ENCODE measurements around the gene LONP1.
A peak's percentile ranks its signal among the peaks of the same experiment; 100 is the strongest.

The LONP1 gene

DNA sequence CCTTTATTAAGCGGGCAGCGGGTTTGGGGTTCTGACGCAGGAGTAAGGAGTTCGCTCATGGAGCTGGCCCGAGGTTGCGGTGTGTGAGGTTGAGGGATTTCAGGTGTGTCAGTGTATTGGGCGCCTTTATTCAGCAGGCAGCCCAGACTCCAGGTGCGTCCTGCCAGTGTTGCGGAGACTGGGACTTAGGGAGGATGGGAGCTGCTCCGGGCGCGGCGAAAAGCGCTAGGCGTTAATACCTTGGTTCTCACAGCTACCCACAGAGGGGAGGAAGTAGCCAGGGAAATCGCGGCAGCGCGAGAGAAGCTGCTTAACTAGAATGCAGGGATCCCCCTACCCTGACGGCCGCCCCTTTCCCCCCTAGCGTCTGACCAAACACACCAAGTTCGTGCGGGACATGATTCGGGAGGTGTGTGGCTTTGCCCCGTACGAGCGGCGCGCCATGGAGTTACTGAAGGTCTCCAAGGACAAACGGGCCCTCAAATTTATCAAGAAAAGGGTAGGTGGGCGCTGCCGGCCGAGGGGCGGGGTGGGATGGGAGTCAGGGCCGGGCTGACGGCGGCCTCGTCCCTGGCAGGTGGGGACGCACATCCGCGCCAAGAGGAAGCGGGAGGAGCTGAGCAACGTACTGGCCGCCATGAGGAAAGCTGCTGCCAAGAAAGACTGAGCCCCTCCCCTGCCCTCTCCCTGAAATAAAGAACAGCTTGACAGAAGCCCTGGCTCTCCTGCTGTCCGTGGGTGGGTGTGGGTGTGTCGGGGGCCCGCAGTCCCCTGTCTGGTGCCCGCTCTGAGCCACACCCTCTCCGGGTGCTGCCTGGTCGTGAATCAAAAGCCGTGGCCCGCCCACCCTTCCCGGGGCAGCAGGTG, 28.8 kb downstream of the LONP1 start (continued):
- TF ChIP-seq, protein P1, sequence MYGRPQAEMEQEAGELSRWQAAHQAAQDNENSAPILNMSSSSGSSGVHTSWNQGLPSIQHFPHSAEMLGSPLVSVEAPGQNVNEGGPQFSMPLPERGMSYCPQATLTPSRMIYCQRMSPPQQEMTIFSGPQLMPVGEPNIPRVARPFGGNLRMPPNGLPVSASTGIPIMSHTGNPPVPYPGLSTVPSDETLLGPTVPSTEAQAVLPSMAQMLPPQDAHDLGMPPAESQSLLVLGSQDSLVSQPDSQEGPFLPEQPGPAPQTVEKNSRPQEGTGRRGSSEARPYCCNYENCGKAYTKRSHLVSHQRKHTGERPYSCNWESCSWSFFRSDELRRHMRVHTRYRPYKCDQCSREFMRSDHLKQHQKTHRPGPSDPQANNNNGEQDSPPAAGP (tag by site-specific recombination; IDR thresholded peaks at IDR 0.05): peak; percentile 73
- TF ChIP-seq, protein P2, sequence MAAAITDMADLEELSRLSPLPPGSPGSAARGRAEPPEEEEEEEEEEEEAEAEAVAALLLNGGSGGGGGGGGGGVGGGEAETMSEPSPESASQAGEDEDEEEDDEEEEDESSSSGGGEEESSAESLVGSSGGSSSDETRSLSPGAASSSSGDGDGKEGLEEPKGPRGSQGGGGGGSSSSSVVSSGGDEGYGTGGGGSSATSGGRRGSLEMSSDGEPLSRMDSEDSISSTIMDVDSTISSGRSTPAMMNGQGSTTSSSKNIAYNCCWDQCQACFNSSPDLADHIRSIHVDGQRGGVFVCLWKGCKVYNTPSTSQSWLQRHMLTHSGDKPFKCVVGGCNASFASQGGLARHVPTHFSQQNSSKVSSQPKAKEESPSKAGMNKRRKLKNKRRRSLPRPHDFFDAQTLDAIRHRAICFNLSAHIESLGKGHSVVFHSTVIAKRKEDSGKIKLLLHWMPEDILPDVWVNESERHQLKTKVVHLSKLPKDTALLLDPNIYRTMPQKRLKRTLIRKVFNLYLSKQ (tag by site-specific recombination; IDR thresholded peaks at IDR 0.05; ENCODE audit: borderline replicate concordance): no peak
- no peak for TF ChIP-seq ZNF830 (tag by site-specific recombination; IDR thresholded peaks at IDR 0.05; ENCODE audit: low read depth)
- TF ChIP-seq GLIS1 (tag by site-specific recombination; IDR thresholded peaks at IDR 0.05): peak; percentile 18; the same call in 1 of the 2 replicates
- no peak for TF ChIP-seq ZNF350 (tag by site-specific recombination; IDR thresholded peaks at IDR 0.05)
- no peak for TF ChIP-seq ZEB2 (tag by site-specific recombination; IDR thresholded peaks at IDR 0.05)
- no peak for TF ChIP-seq GLI2 (tag by site-specific recombination; IDR thresholded peaks at IDR 0.05; ENCODE audit: borderline replicate concordance, low read depth)
- TF ChIP-seq, protein P3, sequence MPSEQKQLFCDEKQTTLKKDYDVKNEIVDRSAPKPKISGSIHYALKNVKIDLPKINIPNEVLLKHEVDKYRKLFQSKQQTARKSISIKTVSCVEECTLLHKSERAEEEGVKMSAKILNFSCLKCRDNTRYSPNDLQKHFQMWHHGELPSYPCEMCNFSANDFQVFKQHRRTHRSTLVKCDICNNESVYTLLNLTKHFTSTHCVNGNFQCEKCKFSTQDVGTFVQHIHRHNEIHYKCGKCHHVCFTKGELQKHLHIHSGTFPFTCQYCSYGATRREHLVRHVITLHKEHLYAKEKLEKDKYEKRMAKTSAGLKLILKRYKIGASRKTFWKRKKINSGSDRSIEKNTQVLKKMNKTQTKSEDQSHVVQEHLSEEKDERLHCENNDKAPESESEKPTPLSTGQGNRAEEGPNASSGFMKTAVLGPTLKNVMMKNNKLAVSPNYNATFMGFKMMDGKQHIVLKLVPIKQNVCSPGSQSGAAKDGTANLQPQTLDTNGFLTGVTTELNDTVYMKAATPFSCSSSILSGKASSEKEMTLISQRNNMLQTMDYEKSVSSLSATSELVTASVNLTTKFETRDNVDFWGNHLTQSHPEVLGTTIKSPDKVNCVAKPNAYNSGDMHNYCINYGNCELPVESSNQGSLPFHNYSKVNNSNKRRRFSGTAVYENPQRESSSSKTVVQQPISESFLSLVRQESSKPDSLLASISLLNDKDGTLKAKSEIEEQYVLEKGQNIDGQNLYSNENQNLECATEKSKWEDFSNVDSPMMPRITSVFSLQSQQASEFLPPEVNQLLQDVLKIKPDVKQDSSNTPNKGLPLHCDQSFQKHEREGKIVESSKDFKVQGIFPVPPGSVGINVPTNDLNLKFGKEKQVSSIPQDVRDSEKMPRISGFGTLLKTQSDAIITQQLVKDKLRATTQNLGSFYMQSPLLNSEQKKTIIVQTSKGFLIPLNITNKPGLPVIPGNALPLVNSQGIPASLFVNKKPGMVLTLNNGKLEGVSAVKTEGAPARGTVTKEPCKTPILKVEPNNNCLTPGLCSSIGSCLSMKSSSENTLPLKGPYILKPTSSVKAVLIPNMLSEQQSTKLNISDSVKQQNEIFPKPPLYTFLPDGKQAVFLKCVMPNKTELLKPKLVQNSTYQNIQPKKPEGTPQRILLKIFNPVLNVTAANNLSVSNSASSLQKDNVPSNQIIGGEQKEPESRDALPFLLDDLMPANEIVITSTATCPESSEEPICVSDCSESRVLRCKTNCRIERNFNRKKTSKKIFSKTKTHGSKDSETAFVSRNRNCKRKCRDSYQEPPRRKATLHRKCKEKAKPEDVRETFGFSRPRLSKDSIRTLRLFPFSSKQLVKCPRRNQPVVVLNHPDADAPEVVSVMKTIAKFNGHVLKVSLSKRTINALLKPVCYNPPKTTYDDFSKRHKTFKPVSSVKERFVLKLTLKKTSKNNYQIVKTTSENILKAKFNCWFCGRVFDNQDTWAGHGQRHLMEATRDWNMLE (tag by site-specific recombination; conservative IDR thresholded peaks at IDR 0.05; ENCODE audit: low read depth): no peak
- TF ChIP-seq ZNF248 (tag by site-specific recombination; IDR thresholded peaks at IDR 0.05): no peak
- peak; percentile 90 for TF ChIP-seq EGR2 (tag by site-specific recombination; IDR thresholded peaks at IDR 0.05; ENCODE audit: low read depth)
- TF ChIP-seq, protein P4, sequence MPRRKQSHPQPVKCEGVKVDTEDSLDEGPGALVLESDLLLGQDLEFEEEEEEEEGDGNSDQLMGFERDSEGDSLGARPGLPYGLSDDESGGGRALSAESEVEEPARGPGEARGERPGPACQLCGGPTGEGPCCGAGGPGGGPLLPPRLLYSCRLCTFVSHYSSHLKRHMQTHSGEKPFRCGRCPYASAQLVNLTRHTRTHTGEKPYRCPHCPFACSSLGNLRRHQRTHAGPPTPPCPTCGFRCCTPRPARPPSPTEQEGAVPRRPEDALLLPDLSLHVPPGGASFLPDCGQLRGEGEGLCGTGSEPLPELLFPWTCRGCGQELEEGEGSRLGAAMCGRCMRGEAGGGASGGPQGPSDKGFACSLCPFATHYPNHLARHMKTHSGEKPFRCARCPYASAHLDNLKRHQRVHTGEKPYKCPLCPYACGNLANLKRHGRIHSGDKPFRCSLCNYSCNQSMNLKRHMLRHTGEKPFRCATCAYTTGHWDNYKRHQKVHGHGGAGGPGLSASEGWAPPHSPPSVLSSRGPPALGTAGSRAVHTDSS (tag by site-specific recombination; IDR thresholded peaks at IDR 0.05): no peak
- no peak for TF ChIP-seq ZSCAN16 (tag by site-specific recombination; IDR thresholded peaks at IDR 0.05)
- TF ChIP-seq ZNF311 (tag by site-specific recombination; IDR thresholded peaks at IDR 0.05; ENCODE audit: borderline replicate concordance): no peak
- TF ChIP-seq, protein P5, sequence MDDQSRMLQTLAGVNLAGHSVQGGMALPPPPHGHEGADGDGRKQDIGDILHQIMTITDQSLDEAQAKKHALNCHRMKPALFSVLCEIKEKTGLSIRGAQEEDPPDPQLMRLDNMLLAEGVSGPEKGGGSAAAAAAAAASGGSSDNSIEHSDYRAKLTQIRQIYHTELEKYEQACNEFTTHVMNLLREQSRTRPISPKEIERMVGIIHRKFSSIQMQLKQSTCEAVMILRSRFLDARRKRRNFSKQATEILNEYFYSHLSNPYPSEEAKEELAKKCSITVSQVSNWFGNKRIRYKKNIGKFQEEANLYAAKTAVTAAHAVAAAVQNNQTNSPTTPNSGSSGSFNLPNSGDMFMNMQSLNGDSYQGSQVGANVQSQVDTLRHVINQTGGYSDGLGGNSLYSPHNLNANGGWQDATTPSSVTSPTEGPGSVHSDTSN (CRISPR knock-in tag; IDR thresholded peaks at IDR 0.05): no peak
- TF ChIP-seq, protein P6, sequence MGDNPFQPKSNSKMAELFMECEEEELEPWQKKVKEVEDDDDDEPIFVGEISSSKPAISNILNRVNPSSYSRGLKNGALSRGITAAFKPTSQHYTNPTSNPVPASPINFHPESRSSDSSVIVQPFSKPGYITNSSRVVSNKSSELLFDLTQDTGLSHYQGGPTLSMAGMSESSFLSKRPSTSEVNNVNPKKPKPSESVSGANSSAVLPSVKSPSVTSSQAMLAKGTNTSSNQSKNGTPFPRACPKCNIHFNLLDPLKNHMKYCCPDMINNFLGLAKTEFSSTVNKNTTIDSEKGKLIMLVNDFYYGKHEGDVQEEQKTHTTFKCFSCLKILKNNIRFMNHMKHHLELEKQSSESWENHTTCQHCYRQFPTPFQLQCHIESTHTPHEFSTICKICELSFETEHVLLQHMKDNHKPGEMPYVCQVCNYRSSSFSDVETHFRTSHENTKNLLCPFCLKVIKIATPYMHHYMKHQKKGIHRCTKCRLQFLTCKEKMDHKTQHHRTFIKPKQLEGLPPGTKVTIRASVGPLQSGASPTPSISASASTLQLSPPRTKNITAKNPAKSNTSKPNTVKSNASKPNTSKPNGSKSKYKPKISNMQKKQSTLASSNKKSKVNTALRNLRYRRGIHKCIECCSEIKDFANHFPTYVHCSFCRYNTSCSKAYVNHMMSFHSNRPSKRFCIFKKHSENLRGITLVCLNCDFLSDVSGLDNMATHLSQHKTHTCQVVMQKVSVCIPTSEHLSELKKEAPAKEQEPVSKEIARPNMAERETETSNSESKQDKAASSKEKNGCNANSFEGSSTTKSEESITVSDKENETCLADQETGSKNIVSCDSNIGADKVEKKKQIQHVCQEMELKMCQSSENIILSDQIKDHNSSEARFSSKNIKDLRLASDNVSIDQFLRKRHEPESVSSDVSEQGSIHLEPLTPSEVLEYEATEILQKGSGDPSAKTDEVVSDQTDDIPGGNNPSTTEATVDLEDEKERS (tag by site-specific recombination; IDR thresholded peaks at IDR 0.05): no peak
- TF ChIP-seq, protein P7, sequence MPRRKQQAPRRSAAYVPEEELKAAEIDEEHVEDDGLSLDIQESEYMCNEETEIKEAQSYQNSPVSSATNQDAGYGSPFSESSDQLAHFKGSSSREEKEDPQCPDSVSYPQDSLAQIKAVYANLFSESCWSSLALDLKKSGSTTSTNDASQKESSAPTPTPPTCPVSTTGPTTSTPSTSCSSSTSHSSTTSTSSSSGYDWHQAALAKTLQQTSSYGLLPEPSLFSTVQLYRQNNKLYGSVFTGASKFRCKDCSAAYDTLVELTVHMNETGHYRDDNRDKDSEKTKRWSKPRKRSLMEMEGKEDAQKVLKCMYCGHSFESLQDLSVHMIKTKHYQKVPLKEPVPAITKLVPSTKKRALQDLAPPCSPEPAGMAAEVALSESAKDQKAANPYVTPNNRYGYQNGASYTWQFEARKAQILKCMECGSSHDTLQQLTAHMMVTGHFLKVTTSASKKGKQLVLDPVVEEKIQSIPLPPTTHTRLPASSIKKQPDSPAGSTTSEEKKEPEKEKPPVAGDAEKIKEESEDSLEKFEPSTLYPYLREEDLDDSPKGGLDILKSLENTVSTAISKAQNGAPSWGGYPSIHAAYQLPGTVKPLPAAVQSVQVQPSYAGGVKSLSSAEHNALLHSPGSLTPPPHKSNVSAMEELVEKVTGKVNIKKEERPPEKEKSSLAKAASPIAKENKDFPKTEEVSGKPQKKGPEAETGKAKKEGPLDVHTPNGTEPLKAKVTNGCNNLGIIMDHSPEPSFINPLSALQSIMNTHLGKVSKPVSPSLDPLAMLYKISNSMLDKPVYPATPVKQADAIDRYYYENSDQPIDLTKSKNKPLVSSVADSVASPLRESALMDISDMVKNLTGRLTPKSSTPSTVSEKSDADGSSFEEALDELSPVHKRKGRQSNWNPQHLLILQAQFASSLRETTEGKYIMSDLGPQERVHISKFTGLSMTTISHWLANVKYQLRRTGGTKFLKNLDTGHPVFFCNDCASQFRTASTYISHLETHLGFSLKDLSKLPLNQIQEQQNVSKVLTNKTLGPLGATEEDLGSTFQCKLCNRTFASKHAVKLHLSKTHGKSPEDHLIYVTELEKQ (tag by site-specific recombination; IDR thresholded peaks at IDR 0.05; ENCODE audit: borderline replicate concordance): 0 out of 2 replicates have a peak, but pooled peaks have one; percentile 27
- no peak for TF ChIP-seq ZNF221 (tag by site-specific recombination; IDR thresholded peaks at IDR 0.05; ENCODE audit: borderline replicate concordance)
- no peak for TF ChIP-seq GLI4 (tag by site-specific recombination; IDR thresholded peaks at IDR 0.05)
- no peak; the same call in 1 of the 2 replicates for TF ChIP-seq ZNF335 (tag by site-specific recombination; conservative IDR thresholded peaks at IDR 0.05)
- TF ChIP-seq ZNF2 (tag by site-specific recombination; IDR thresholded peaks at IDR 0.05): no peak
